ENCODE results near the gene FAM111A. TPM values are rescaled to one million over a fixed set of nuclear protein-coding genes. Genes with fewer than 3 reads are reported as not detected.

Gene FAM111A
- total RNA-seq, 2 experiments from 2014 or later = 154 to 167 TPM

Other genes starting within 250 kb of the FAM111A start
- gene GLYATL1, start 203.4 kb upstream of the FAM111A start, total RNA-seq = not detected
- not detected for gene GLYATL1B, start 56.5 kb upstream of the FAM111A start, total RNA-seq
- 10 to 100 TPM; 66.2 to 69.0 TPM for gene FAM111B, start 35.6 kb upstream of the FAM111A start, total RNA-seq
- under 1 TPM; 0.18 to 0.45 TPM for gene DTX4, start 29.3 kb downstream of the FAM111A start, total RNA-seq
- gene MPEG1, start 70.1 kb downstream of the FAM111A start, total RNA-seq = not detected
- gene OR5AN1, start 216.0 kb downstream of the FAM111A start, total RNA-seq = not detected